Measurements from ENCODE around the gene SMIM26. TPM values are rescaled to one million over a fixed set of nuclear protein-coding genes. Genes with fewer than 3 reads are reported as not detected.

SMIM26 gene
- total RNA-seq, 1 donor: 93.9 TPM

GRCh38 chr20:18614244-18614643 is 47.0 kb downstream of the SMIM26 start:
- H3K9me3 ChIP-seq (ENCODE audit: low read depth, low read length): no peaks in the 10 kb centered on the region

GRCh38 chr20:18615020-18615650 is 47.9 kb downstream of the SMIM26 start:
- H3K9me3 ChIP-seq (ENCODE audit: low read depth, low read length): no peaks in the 10 kb centered on the region
- H3K4me1 ChIP-seq (ENCODE audit: insufficient read depth, low read length): no peaks in the 10 kb centered on the region
- no peaks in the 10 kb centered on the region for H3K27me3 ChIP-seq (ENCODE audit: insufficient read depth, low read length)
- H3K4me3 ChIP-seq (ENCODE audit: low read length): no peak overlapping the region

More at GRCh38 chr20:18614244-18614643, 47.0 kb downstream of the SMIM26 start:
- Histone ChIP-seq H3K4me1 (ENCODE audit: insufficient read depth, low read length) (no peaks in the 10 kb centered on the region), H3K4me3 (ENCODE audit: low read length) (no peak overlapping the region), H3K27me3 (ENCODE audit: insufficient read depth, low read length) (no peaks in the 10 kb centered on the region)

Other genes with a start within 250 kb of the SMIM26 start
- gene DZANK1, start 100.4 kb upstream of the SMIM26 start, total RNA-seq: 0.84 TPM
- gene POLR3F, start 100.0 kb upstream of the SMIM26 start, total RNA-seq: 11.4 TPM
- gene RBBP9, start 70.2 kb upstream of the SMIM26 start, total RNA-seq: 5.4 TPM
- gene SEC23B, start 59.5 kb upstream of the SMIM26 start, total RNA-seq: 25.0 TPM
- 19.0 TPM for gene DTD1, start 20.6 kb downstream of the SMIM26 start, total RNA-seq
- not detected for gene SCP2D1, start 246.4 kb downstream of the SMIM26 start, total RNA-seq

All from mononuclear cell (primary cell).